K562 (cell line): Measurements from ENCODE around the gene TMEM207. TPM values are rescaled to one million over a fixed set of nuclear protein-coding genes. Genes with fewer than 3 reads are reported as not detected.

ENCODE experiments used
- ATAC-seq: fragments of 200-7000 bp; cut with Tn5 transposase; 3 replicates; pipeline ENCODE4 v1.9.1; 2020; ENCODE audit warnings: moderate library complexity
- BruUV-seq: library from RNA; stranded (reverse); fragments of 400-500 nt; replicated peaks from 2 replicates; lab custom pipeline; 2021; lab: Mats Ljungman, UMichigan
- CTCF ChIA-PET: fragments of 300-600 bp; formaldehyde crosslinking; extraction: SDS; loops from one replicate; lab custom pipeline; 2021; ENCODE audit warnings: low intra/inter-chr PET ratio; lab: Yijun Ruan, JAX
- POLR2A ChIA-PET: fragments of 300-600, 350-650 bp; sonication (Branson Sonifier 250); formaldehyde crosslinking; extraction: SDS; loops from one replicate; lab custom pipeline; 2021; ENCODE audit warnings: antibody characterized with exemption, inconsistent platforms; lab: Yijun Ruan, JAX
- DNase-seq, 4 experiments: peaks; one replicate each; pipeline versions ENCODE4 v3.0.0 to v3.0.0-alpha.2; 2011 to 2018; ENCODE audit warnings: low spot score in 3 of 4, mixed read lengths in 3 of 4; ENCODE audit errors: extremely low read depth in 1 of 4
- FAIRE-seq: peaks from 2 replicates; lab custom pipeline; 2011; peaks lifted over from hg19 to GRCh38; lab: Jason Lieb, UNC
- H2AFZ ChIP-seq: 2 replicates; pipeline ENCODE4 v1.6.0; 2011; ENCODE audit warnings: low read depth, low read length, control low read depth, inconsistent platforms
- H3K27ac ChIP-seq: fragments of 200-600 bp; 3 replicates; pipeline ENCODE4 v1.8.0; 2011; ENCODE audit warnings: low read depth, mild to moderate bottlenecking, control low read depth, inconsistent platforms, low read length, moderate library complexity, mixed read lengths; ENCODE audit errors: extremely low read depth
- H3K27me3 ChIP-seq, 2 experiments: fragments of 300-600 bp in 1 of 2; 2 replicates in 1 of 2; 3 replicates in 1 of 2; pipeline versions ENCODE4 v1.6.0 to v1.8.0; 2011; ENCODE audit warnings: inconsistent platforms in 2 of 2, low read length in 2 of 2, mild to moderate bottlenecking in 1 of 2, mixed read lengths in 1 of 2, moderate library complexity in 1 of 2; ENCODE audit not compliant: control insufficient read depth in 2 of 2, insufficient read depth in 2 of 2
- H3K36me3 ChIP-seq: fragments of 300-600 bp; 3 replicates; pipeline ENCODE4 v1.8.0; 2011; ENCODE audit warnings: mild to moderate bottlenecking, low read length, inconsistent platforms; ENCODE audit not compliant: control insufficient read depth, insufficient read depth
- H3K4me1 ChIP-seq, 2 experiments: fragments of 200-600 bp in 1 of 2; replicated peaks in 1 of 2; 2 replicates in 1 of 2; 3 replicates in 1 of 2; pipeline versions ENCODE4 v1.5.1 to v1.8.0; 2011; ENCODE audit warnings: inconsistent platforms in 2 of 2, low read length in 2 of 2, mild to moderate bottlenecking in 1 of 2, mixed read lengths in 1 of 2, moderate library complexity in 1 of 2; ENCODE audit not compliant: control insufficient read depth in 2 of 2, insufficient read depth in 2 of 2
- H3K4me2 ChIP-seq: 2 replicates; pipeline ENCODE4 v1.6.1; 2011; ENCODE audit warnings: low read length, control low read depth, inconsistent platforms, mixed read lengths; ENCODE audit not compliant: insufficient read depth
- H3K4me3 ChIP-seq: fragments of 200-600 bp; sonication (generic), shearing (Covaris generic); 2 replicates; pipeline ENCODE4 v1.5.1; 2016; ENCODE audit warnings: control low read depth, inconsistent platforms
- H3K79me2 ChIP-seq: fragments of 200-600 bp; 3 replicates; pipeline ENCODE4 v1.8.0; 2011; ENCODE audit warnings: low read length, inconsistent platforms; ENCODE audit not compliant: control insufficient read depth, insufficient read depth
- H3K9ac ChIP-seq, 2 experiments: 2 replicates each; pipeline versions ENCODE4 v1.6.0 to v1.6.1; 2011; ENCODE audit warnings: low read depth in 2 of 2, low read length in 2 of 2, control low read depth in 1 of 2, inconsistent platforms in 1 of 2, mild to moderate bottlenecking in 1 of 2, mixed read lengths in 1 of 2; ENCODE audit not compliant: insufficient read depth in 1 of 2
- H3K9me1 ChIP-seq: one replicate; pipeline ENCODE4 v1.6.0; 2011; ENCODE audit warnings: inconsistent platforms, mild to moderate bottlenecking, low read length, moderate library complexity; ENCODE audit not compliant: control insufficient read depth, insufficient read depth
- H3K9me3 ChIP-seq: replicated peaks from 2 replicates; pipeline ENCODE4 v1.5.1; 2011; ENCODE audit warnings: low read depth, low read length, inconsistent platforms; ENCODE audit not compliant: control insufficient read depth, insufficient read depth
- H4K20me1 ChIP-seq: replicated peaks from 2 replicates; pipeline ENCODE4 v1.6.1; 2011; ENCODE audit warnings: low read length, inconsistent platforms, mixed read lengths; ENCODE audit not compliant: control insufficient read depth, insufficient read depth
- DACH1 ChIP-seq: fragments of 450-650 bp; IDR thresholded peaks from 2 replicates; pipeline ENCODE4 v1.6.1; 2018; ENCODE audit not compliant: partially characterized antibody
- ETS2 ChIP-seq: IDR thresholded peaks from 2 replicates; pipeline ENCODE4 v1.6.1; 2016; ENCODE audit warnings: borderline replicate concordance, missing genetic modification characterization, mild to moderate bottlenecking, moderate library complexity, missing compliant biosample characterization; ENCODE audit not compliant: poor library complexity, severe bottlenecking
- HDAC6 ChIP-seq: IDR thresholded peaks from 2 replicates; pipeline ENCODE4 v1.6.1; 2012; ENCODE audit warnings: low read depth, mild to moderate bottlenecking, control low read depth, inconsistent platforms, low read length, moderate library complexity
- LCOR ChIP-seq: sonication (generic); formaldehyde crosslinking; IDR thresholded peaks from 2 replicates; pipeline ENCODE4 v1.8.0; 2022; ENCODE audit warnings: mild to moderate bottlenecking, missing genetic modification reagents
- MYBL2 ChIP-seq, 2 experiments: fragments of 450-650 bp in 1 of 2; sonication (generic) in 1 of 2; formaldehyde crosslinking in 1 of 2; IDR thresholded peaks; 2 replicates each; pipeline versions ENCODE4 v1.6.1 to v1.8.1; 2017 to 2022; ENCODE audit warnings: borderline replicate concordance in 1 of 2, inconsistent platforms in 1 of 2, low read depth in 1 of 2, mild to moderate bottlenecking in 1 of 2, missing genetic modification reagents in 1 of 2, moderate library complexity in 1 of 2
- ZBTB2 ChIP-seq: fragments of 450-650 bp; IDR thresholded peaks from 2 replicates; pipeline ENCODE4 v1.6.1; 2016; ENCODE audit warnings: antibody characterized with exemption
- in situ Hi-C: fragments of 300-500 bp; cut with MboI; formaldehyde crosslinking; loops from 4 replicates; pipeline ENCODE4 v1.15.0; 2018; ENCODE audit warnings: inconsistent platforms, mixed read lengths
- intact Hi-C: fragments of 100-400 bp; cut with micrococcal nuclease; formaldehyde crosslinking; loops from 2 replicates; pipeline ENCODE4 v1.14.2; 2022
- polyA plus RNA-seq, 8 experiments: library from polyadenylated mRNA; depleted of rRNA in 4 of 8; stranded (reverse) in 5 of 8; unstranded in 3 of 8; fragments of >200 nt; fragmentation: Nextera tagmentation in 2 of 8; fragmentation: Illumina TruSeq in 1 of 8; extraction: Ambion mirVana in 2 of 8; extraction: Trizol in 1 of 8; gene quantifications; 2 replicates each; pipeline versions ENCODE4 v1.2.1 to v1.2.3, GENCODE V29; 2011 to 2014; ENCODE audit warnings: inconsistent platforms in 1 of 8, missing spikeins in 1 of 8
- total RNA-seq, 7 experiments: library from RNA; depleted of rRNA in 6 of 7; stranded (reverse); fragments of >200 nt in 6 of 7; fragmentation: Illumina TruSeq in 2 of 7; extraction: Trizol in 2 of 7; gene quantifications; 2 replicates each; pipeline versions ENCODE4 v1.2.1 to v1.2.3, GENCODE V29; 2011 to 2021; ENCODE audit warnings: low replicate concordance in 1 of 7
- TF ChIP-seq, protein P1 (sequence below): fragments of 250-450 bp; sonication (Bioruptor Pico); IDR thresholded peaks from 2 replicates; pipeline ENCODE4 v1.8.0; 2022; ENCODE audit warnings: moderate library complexity, mild to moderate bottlenecking, inconsistent platforms
- TF ChIP-seq, protein P2 (sequence below): fragments of 450-650 bp; IDR thresholded peaks from 2 replicates; pipeline ENCODE4 v1.6.1; 2016; ENCODE audit warnings: mild to moderate bottlenecking, moderate library complexity

The TMEM207 gene
- total and polyA plus RNA-seq, 9 of the 15 experiments (the other 6 are each of a cell fraction or from before 2014, with no cell fraction given), result 0.04 to 0.10 (median 0.04) TPM; not detected in 4

GRCh38 chr3:190467922-190468321 is 18.2 kb upstream of the TMEM207 start:
- ChIA-PET CTCF (no interaction called here), POLR2A (no interaction called here)
- Histone ChIP-seq H4K20me1 (no peaks in the 10 kb centered on the region), H3K79me2 (no peaks in the 10 kb centered on the region), H3K4me3 (no peak overlapping the region), H3K27ac (no peak overlapping the region), H3K9me1 (no peaks in the 10 kb centered on the region), H3K36me3 (no peaks in the 10 kb centered on the region), H3K9ac (no peak overlapping the region), H3K9me3 (no peaks in the 10 kb centered on the region; the same call in 1 of the 2 replicates), H3K4me1 (no peaks in the 10 kb centered on the region), H2AFZ (no peak overlapping the region), H3K4me2 (no peak overlapping the region), H3K27me3 (no peaks in the 10 kb centered on the region)
- intact Hi-C loops (no loop called here), in situ Hi-C loops (no loop called here)
- DNase-seq (no peak), FAIRE-seq (no peak), ATAC-seq (no peak)
- no TSS peak for BruUV-seq
- TF ChIP-seq MYBL2 (IDR thresholded peaks at IDR 0.05; ENCODE audit: low read depth) (no peak), MYBL2 (CRISPR knock-in tag; IDR thresholded peaks at IDR 0.05; ENCODE audit: borderline replicate concordance) (no peak), ZBTB2 (no peak), ETS2 (tag) (no peak), HDAC6 (no peak), LCOR (CRISPR knock-in tag) (no peak), DACH1 (no peak)
- TF ChIP-seq, protein P1, sequence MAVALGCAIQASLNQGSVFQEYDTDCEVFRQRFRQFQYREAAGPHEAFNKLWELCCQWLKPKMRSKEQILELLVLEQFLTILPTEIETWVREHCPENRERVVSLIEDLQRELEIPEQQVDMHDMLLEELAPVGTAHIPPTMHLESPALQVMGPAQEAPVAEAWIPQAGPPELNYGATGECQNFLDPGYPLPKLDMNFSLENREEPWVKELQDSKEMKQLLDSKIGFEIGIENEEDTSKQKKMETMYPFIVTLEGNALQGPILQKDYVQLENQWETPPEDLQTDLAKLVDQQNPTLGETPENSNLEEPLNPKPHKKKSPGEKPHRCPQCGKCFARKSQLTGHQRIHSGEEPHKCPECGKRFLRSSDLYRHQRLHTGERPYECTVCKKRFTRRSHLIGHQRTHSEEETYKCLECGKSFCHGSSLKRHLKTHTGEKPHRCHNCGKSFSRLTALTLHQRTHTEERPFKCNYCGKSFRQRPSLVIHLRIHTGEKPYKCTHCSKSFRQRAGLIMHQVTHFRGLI (CRISPR knock-in tag), result no peak
- TF ChIP-seq, protein P2, sequence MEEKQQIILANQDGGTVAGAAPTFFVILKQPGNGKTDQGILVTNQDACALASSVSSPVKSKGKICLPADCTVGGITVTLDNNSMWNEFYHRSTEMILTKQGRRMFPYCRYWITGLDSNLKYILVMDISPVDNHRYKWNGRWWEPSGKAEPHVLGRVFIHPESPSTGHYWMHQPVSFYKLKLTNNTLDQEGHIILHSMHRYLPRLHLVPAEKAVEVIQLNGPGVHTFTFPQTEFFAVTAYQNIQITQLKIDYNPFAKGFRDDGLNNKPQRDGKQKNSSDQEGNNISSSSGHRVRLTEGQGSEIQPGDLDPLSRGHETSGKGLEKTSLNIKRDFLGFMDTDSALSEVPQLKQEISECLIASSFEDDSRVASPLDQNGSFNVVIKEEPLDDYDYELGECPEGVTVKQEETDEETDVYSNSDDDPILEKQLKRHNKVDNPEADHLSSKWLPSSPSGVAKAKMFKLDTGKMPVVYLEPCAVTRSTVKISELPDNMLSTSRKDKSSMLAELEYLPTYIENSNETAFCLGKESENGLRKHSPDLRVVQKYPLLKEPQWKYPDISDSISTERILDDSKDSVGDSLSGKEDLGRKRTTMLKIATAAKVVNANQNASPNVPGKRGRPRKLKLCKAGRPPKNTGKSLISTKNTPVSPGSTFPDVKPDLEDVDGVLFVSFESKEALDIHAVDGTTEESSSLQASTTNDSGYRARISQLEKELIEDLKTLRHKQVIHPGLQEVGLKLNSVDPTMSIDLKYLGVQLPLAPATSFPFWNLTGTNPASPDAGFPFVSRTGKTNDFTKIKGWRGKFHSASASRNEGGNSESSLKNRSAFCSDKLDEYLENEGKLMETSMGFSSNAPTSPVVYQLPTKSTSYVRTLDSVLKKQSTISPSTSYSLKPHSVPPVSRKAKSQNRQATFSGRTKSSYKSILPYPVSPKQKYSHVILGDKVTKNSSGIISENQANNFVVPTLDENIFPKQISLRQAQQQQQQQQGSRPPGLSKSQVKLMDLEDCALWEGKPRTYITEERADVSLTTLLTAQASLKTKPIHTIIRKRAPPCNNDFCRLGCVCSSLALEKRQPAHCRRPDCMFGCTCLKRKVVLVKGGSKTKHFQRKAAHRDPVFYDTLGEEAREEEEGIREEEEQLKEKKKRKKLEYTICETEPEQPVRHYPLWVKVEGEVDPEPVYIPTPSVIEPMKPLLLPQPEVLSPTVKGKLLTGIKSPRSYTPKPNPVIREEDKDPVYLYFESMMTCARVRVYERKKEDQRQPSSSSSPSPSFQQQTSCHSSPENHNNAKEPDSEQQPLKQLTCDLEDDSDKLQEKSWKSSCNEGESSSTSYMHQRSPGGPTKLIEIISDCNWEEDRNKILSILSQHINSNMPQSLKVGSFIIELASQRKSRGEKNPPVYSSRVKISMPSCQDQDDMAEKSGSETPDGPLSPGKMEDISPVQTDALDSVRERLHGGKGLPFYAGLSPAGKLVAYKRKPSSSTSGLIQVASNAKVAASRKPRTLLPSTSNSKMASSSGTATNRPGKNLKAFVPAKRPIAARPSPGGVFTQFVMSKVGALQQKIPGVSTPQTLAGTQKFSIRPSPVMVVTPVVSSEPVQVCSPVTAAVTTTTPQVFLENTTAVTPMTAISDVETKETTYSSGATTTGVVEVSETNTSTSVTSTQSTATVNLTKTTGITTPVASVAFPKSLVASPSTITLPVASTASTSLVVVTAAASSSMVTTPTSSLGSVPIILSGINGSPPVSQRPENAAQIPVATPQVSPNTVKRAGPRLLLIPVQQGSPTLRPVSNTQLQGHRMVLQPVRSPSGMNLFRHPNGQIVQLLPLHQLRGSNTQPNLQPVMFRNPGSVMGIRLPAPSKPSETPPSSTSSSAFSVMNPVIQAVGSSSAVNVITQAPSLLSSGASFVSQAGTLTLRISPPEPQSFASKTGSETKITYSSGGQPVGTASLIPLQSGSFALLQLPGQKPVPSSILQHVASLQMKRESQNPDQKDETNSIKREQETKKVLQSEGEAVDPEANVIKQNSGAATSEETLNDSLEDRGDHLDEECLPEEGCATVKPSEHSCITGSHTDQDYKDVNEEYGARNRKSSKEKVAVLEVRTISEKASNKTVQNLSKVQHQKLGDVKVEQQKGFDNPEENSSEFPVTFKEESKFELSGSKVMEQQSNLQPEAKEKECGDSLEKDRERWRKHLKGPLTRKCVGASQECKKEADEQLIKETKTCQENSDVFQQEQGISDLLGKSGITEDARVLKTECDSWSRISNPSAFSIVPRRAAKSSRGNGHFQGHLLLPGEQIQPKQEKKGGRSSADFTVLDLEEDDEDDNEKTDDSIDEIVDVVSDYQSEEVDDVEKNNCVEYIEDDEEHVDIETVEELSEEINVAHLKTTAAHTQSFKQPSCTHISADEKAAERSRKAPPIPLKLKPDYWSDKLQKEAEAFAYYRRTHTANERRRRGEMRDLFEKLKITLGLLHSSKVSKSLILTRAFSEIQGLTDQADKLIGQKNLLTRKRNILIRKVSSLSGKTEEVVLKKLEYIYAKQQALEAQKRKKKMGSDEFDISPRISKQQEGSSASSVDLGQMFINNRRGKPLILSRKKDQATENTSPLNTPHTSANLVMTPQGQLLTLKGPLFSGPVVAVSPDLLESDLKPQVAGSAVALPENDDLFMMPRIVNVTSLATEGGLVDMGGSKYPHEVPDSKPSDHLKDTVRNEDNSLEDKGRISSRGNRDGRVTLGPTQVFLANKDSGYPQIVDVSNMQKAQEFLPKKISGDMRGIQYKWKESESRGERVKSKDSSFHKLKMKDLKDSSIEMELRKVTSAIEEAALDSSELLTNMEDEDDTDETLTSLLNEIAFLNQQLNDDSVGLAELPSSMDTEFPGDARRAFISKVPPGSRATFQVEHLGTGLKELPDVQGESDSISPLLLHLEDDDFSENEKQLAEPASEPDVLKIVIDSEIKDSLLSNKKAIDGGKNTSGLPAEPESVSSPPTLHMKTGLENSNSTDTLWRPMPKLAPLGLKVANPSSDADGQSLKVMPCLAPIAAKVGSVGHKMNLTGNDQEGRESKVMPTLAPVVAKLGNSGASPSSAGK, result no peak
